ENCODE measurements around the gene NAALADL1.
A peak's percentile ranks its signal among the peaks of the same experiment; 100 is the strongest.
"Not testable (repeated sequence)": the region's sequence is repeated elsewhere in the genome, so short reads cannot be mapped to it uniquely, and the experiment has no call there.

Gene NAALADL1

GRCh38 chr11:65047581-65048422 lies 10.6 kb downstream of the NAALADL1 start:
- DNase-seq = no peak

- DNase-seq = no peak
Observed at GRCh38 chr11:65045728-65046127, 12.6 kb downstream of the NAALADL1 start.

GRCh38 chr11:65045061-65045460 lies 13.3 kb downstream of the NAALADL1 start:
- no peak for DNase-seq

- DNase-seq = no peak
Observed at GRCh38 chr11:65043881-65044501, 14.4 kb downstream of the NAALADL1 start.

GRCh38 chr11:65042891-65043290 lies 15.5 kb downstream of the NAALADL1 start:
- DNase-seq = no peak

GRCh38 chr11:65040847-65041622 lies 17.3 kb downstream of the NAALADL1 start, which contains the start of gene SAC3D1:
Gene SAC3D1, plus strand, starts transcription at chr11:65041210. Its CDS starts 83 bp downstream, at chr11:65041293.
- DNase-seq = peak; percentile 54

- no peak for DNase-seq
Observed at GRCh38 chr11:65040520-65040846, 17.9 kb downstream of the NAALADL1 start.

GRCh38 chr11:65036931-65037330 lies 21.4 kb downstream of the NAALADL1 start:
- no peak for DNase-seq

GRCh38 chr11:65035579-65035978 lies 22.8 kb downstream of the NAALADL1 start:
- no peak for DNase-seq

- no peak for DNase-seq
Observed at GRCh38 chr11:65034423-65034822, 23.9 kb downstream of the NAALADL1 start.

GRCh38 chr11:65032216-65032615 lies 26.1 kb downstream of the NAALADL1 start:
- no peak for DNase-seq

- DNase-seq = peak; percentile 29
Observed at GRCh38 chr11:65027213-65028067, 30.9 kb downstream of the NAALADL1 start, which contains the start of gene SNX15. Gene SNX15, plus strand, starts transcription at chr11:65027439. Its CDS starts 99 bp downstream, at chr11:65027538.

GRCh38 chr11:65026810-65027209 lies 31.5 kb downstream of the NAALADL1 start:
- DNase-seq = no peak

GRCh38 chr11:65023502-65023901 lies 34.9 kb downstream of the NAALADL1 start:
- DNase-seq = not testable (repeated sequence)

- no peak for DNase-seq
Observed at GRCh38 chr11:65021509-65021908, 36.8 kb downstream of the NAALADL1 start.

GRCh38 chr11:65021003-65021402 lies 37.4 kb downstream of the NAALADL1 start:
- no peak for DNase-seq

- no peak for DNase-seq
Observed at GRCh38 chr11:65019824-65020223, 38.5 kb downstream of the NAALADL1 start.

- no peak for DNase-seq
Observed at GRCh38 chr11:65017937-65018336, 40.4 kb downstream of the NAALADL1 start.

GRCh38 chr11:65016705-65017104 lies 41.6 kb downstream of the NAALADL1 start:
- DNase-seq = no peak

GRCh38 chr11:65014726-65015227 lies 43.6 kb downstream of the NAALADL1 start:
- DNase-seq = no peak

GRCh38 chr11:65013888-65014725 lies 44.2 kb downstream of the NAALADL1 start, which contains the start of gene ARL2:
Gene ARL2, plus strand, starts transcription at chr11:65014160. Its CDS starts 48 bp downstream, at chr11:65014208.
- peak; percentile 46 for DNase-seq
